Stimulated activated CD8-positive, alpha-beta memory T cell treated with anti-CD3 and anti-CD28 coated beads, Interleukin-7, amount 100 ng/mL, for 4 hours (primary cell): ENCODE measurements around the gene ELL.
A peak's percentile ranks its signal among the peaks of the same experiment; 100 is the strongest.

Experiments
- DNase-seq, 2 donors: peaks; one replicate each; pipeline ENCODE4 v3.0.0-alpha.2; 2020; ENCODE audit warnings: low read depth in 2 of 2

ELL gene

GRCh38 chr19:18433735-18434398, 88.0 kb downstream of the ELL start:
- no peak for DNase-seq

GRCh38 chr19:18433015-18433691, 88.7 kb downstream of the ELL start:
- DNase-seq, result peak; percentile 49 to 58

DNA sequence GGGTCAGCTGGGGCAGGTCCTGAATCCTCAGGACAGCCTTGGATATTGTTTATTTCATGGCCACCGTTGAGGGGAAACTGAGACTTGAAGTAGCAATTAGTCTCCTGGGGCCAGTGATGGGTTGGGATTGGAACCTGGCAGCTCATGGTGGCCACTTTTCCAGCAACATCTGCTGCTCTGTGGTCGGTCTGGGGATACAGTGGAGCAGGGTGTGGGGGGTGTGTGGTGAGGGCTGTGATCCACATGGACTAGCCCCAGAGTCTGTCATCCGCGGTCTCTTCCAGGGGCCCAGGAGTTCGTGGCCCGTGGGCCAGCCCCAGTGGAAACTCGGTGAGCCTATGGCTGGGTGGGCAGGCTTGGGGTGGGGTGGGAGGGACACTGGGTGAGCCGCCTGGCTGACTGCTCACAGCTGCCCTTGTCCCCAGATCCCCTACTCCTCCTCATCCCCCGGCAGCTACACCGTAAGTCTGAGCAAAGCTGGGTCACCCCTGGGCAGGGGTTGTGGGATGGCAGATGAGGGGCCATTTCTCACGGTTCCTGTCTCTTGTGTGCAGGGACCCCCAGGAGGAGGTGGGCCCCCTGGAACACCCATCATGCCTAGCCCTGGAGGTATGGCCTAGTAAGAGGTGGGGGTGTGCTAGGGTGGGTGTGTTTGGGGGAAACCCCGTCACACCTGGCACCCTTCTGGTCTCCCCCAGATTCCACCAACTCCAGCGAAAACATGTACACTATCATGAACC, 89.4 kb downstream of the ELL start:
- DNase-seq, result no peak

- no peak for DNase-seq
These were observed 90.3 kb downstream of the ELL start for GRCh38 chr19:18431351-18432197.

DNA sequence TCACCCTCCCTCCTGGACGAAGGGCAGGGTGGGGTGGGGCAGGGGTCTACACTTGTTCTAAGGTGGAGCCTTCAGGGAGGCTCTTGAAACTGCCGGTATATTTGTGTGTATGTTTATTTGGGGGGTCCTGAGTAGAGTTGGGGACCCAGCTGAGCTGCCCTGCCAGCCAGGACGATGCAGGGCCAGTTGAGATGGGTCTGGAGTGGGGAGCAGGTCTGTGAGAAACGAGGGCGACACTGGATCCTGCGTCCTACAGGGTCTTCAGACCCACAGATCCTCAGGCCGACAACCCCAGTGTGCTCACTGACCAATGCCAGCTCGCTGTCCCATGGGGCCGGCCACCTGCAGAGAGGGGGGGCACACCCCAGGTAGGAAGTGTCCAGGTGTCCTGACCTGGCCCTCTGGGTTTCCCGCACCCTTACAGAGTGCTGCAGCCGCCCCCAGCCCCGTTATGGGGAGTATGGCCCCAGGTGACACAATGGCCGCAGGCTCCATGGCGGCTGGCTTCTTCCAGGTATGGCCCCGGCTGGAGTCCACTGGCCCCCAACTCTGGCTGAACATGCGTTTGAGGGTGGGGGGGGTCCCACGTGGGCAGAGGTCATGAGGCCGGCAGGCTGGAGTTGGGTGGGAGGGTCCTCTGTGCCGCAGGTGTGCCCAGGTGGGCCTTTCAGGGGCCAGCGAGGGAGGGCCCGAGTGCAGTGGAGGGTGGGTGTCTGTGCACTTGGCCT, 91.3 kb downstream of the ELL start:
- DNase-seq, result no peak

DNA sequence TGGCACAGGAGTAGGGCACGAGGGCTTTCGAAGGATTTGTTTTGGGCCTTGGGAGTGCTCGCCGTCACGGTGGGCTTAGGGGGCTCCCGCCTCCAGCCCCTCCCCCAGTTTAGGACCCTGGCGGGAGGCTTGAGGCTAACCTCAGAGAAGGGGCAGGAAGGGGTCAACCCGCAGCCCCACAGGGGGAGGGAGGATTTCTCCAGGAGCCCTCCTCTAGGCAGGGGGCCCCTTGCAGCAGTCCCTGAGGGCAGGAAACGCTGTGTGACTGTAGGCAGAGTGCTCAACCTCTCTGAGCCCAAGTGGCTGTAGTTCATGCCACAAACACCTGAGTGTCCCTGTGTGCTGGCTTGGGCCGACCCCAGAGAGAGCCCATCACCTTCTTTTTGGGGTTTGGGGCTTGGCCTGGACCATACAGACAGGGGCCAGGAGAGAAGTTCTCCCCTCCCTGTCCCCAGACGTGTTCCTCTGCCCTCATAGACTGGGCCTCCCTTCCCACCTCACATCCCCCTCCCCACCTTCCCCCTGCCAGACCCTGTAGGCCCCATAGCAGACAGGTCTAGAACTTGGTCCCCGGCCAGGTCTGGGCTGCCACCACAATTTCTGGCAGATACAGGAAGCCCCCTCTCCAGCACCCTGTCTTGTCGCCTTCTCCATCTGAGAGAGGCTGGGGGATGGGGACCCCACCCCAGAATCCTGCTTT, 92.0 kb downstream of the ELL start:
- no peak for DNase-seq

- peak; percentile 50 to 79 for DNase-seq
These were observed 92.8 kb downstream of the ELL start for GRCh38 chr19:18428787-18429674.

DNA sequence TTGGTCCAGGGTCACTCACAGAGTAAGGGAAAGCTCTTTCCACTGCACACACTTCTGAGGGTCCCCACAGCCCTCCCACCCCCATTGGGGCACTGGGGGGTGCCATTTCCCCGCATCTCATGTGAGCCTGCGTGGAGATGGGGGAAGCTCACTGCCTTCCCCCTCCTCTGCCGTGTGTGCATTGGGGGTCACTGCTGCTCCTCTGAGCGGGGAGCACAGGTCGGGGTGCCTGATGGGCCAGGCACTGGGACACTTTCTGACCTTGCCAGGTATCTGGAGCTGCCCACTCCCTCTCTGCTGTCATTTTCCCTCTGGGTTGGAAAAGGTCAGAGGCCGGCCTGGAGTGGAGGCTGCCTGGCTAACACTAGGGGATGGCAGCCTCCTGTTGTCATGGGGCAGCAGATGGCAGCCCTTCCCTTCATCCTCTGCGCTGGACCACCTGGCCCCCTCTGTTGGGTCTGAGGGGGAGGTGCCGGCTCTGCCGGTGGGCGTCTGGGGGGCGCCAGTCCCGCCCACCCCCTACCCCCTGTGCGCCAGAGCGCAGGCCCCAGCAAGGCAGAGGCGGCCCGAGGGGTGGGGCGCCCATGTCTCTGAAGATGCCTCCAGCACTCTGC, 93.6 kb downstream of the ELL start:
- no peak for DNase-seq

DNA sequence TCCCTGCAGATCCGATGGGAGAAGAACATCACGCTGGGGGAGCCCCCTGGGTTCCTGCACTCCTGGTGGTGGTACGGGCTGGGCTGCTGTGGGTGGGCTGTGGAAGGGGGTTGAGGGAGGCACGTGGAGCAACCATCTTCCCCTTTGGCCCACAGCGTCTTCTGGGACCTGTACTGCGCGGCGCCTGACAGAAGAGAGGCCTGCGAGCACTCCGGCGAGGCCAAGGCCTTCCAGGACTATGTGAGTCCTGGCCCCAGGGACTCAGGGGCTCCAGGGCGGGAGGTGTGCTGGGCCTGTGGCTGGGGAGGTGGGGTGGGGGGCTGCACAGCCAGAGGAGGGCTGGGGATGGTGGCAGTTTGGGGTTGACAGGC, 94.1 kb downstream of the ELL start:
- DNase-seq, result no peak

DNA sequence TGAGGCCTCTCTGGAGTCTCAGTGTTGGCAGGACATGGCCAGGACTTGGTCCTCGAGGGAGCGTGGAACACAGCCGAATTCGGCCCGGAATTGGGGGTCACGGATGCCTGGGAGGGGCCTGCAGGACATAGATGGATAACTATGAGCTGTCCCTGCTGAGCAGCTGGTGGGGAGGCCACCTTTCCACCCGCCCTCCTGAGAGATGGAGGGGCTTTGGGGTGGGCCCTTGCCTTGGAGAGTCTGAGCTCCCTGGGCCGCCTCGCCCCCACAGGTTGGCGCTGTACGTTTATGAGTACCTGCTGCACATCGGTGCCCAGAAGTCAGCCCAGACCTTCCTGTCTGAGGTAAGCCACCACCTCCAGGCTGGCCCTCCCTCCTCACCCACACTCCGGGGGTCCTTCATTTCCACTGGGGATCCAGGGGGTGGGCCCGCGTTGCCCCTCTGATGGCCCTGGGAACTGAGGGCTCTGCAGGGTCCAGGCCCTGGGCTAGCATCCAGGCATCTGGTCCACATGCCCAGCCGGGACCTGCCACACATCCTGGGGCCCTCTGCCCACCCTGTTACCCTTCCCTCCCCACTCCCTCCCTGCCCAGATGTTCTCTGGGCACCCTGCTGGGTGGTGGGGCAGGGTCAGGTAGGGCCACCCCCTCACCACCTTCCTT, 94.7 kb downstream of the ELL start:
- DNase-seq, result no peak

DNA sequence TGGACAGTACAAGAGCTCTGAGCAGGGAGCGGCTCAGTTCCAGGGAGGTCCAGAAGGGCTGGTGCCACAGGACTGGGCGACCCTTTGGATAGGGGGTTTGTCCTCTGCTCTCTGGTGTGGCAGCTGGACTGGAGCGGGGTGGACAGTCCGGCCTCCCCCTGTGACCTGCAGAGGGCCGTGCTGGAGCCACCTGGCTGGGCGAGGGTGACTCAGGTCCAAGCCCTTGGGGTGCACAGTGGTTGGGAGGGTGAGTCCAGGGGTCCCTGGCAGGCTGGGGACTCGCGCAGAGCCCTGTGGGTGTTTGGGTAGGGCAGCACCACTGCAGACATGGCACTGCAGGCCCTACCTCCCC, 95.5 kb downstream of the ELL start:
- DNase-seq, result no peak

DNA sequence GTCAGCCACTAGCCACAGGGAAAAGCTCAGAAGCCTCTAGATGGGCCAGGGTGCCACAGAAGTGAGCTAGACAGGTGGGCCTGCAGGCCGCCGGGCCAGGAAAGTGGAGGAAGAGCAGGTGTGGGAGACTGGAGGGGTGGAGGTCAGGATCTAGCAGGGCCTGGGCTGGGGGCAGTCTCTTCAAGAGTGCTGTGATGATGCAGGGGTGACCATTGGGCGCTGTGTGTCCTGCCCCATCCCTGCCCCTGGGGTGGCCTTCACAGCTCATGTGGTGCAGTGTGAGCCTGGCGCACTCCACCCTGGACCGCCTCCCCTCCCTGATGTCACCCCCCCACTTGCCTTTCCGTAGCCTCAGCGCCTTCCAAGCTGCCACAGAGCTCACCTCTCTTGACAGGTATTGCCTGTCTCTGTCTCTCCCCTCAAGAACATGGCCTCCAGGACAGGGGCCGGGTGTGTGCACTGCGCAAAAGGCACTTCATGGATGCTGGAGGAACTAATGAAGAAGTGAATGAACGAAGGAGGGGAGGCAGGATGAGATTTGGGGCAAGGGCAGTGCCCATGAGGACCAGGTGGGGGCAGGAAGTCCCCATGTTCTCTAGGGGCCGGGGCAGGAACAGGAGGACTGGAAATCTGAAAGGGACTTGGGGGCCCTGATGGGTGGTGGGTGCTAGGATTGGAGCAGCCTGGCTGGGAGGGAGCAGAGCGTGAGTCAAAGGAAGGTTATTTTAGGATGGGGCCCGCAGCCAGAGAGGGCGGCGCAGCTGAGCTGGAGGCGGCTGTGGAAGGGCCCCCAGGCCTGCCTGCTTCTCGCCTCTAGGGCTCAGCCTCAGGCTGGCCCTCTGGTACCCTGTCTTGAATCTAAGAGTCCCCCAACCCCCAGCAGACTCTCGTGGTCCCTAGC, 96.1 kb downstream of the ELL start:
- DNase-seq, result no peak

- DNase-seq, result no peak
These were observed 96.9 kb downstream of the ELL start for GRCh38 chr19:18424890-18425514.

GRCh38 chr19:18424122-18424889, 97.6 kb downstream of the ELL start:
- no peak for DNase-seq

DNA sequence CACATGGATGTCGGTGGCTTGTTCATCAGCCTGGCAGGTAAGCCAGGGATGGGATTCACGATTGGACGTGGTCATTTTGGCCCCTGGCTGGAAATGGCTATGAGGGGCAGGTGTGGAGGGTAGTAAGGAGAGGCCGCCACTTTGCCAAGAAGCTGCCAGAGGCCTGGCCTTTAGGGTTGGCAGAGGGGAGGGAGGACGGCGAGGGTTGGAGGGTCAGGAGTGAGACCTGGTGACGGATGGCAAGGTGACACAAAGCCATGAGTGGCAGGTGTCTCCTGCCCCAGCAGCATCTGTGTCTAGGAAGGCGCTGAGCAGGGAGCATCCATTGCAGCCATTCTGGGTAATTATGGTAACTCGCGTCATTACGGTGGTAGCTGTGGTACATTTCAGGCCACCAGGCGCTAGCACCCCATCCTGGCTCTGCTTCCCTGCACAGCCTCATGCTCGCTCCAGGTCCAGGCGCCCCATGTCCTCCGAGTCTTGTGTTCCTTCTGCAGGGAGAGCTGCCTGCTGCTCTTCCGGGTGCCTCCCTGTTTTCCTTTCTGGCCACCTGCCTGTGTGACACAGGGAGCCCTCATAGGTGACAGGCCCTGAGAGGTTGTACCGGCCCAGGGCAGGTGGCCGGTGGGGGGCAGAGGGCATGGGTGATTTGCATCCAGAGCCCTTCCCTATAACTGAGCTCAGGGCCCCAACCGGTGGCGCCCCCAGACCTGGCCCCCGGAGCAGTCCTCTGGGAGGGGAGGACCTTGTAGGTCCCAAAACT, 98.4 kb downstream of the ELL start:
- DNase-seq, result no peak
